CD4-positive, alpha-beta memory T cell (primary cell): ENCODE data around the gene TBC1D4. TPM values are rescaled to one million over a fixed set of nuclear protein-coding genes. Genes with fewer than 3 reads are reported as not detected.
A peak's percentile ranks its signal among the peaks of the same experiment; 100 is the strongest.

Source experiments
- CTCF ChIA-PET: fragments of 350-600 bp; sonication (Branson Sonifier 250); formaldehyde crosslinking; loops from one replicate; lab custom pipeline; 2021; ENCODE audit warnings: inconsistent platforms; ENCODE audit not compliant: partially characterized antibody; lab: Charles Lee
- POLR2A ChIA-PET: fragments of 350-600 bp; sonication (Branson Sonifier 250); formaldehyde crosslinking; loops from one replicate; lab custom pipeline; 2021; ENCODE audit not compliant: partially characterized antibody; lab: Charles Lee
- DNase-seq, 5 donors: peaks; one replicate each; pipeline versions ENCODE4 v3.0.0 to v3.0.0-alpha.2; 2020 to 2022; ENCODE audit warnings: mixed read lengths in 1 of 5
- H3K27ac ChIP-seq: one replicate; pipeline ENCODE4 v1.7.0; 2013; ENCODE audit warnings: low read depth, low read length
- H3K27me3 ChIP-seq: 2 replicates; pipeline ENCODE4 v1.7.0; 2013; ENCODE audit warnings: mild to moderate bottlenecking, low read length, moderate library complexity; ENCODE audit not compliant: insufficient read depth
- H3K36me3 ChIP-seq: 2 replicates; pipeline ENCODE4 v1.7.0; 2013; ENCODE audit warnings: mild to moderate bottlenecking, low read length, moderate library complexity; ENCODE audit not compliant: insufficient read depth
- H3K4me1 ChIP-seq: 2 replicates; pipeline ENCODE4 v1.7.0; 2013; ENCODE audit warnings: mild to moderate bottlenecking, low read length, moderate library complexity; ENCODE audit not compliant: insufficient read depth
- H3K4me3 ChIP-seq, 2 donors: one replicate each; pipeline ENCODE4 v1.7.0; 2013; ENCODE audit warnings: low read length in 2 of 2, mild to moderate bottlenecking in 1 of 2
- H3K9me3 ChIP-seq, 2 donors: one replicate each; pipeline ENCODE4 v1.7.0; 2013; ENCODE audit warnings: low read length in 2 of 2, control low read depth in 1 of 2; ENCODE audit not compliant: control insufficient read depth in 1 of 2
- H3K27ac Mint-ChIP-seq, 7 donors: one replicate each; pipeline ENCODE4 v1.8.0; 2020 to 2021; ENCODE audit warnings: mixed read lengths in 7 of 7, mild to moderate bottlenecking in 6 of 7, inconsistent platforms in 3 of 7, moderate library complexity in 3 of 7
- H3K27me3 Mint-ChIP-seq, 2 donors: one replicate each; pipeline ENCODE4 v1.8.0; 2020 to 2021; ENCODE audit warnings: mixed read lengths in 2 of 2
- H3K36me3 Mint-ChIP-seq, 2 donors: one replicate each; pipeline ENCODE4 v1.8.0; 2020 to 2021; ENCODE audit warnings: mixed read lengths in 2 of 2, inconsistent platforms in 1 of 2, mild to moderate bottlenecking in 1 of 2
- H3K4me1 Mint-ChIP-seq, 4 donors: one replicate each; pipeline ENCODE4 v1.8.0; 2020 to 2021; ENCODE audit warnings: mixed read lengths in 4 of 4, mild to moderate bottlenecking in 1 of 4
- H3K4me3 Mint-ChIP-seq, 8 donors: one replicate each; pipeline ENCODE4 v1.8.0; 2020 to 2021; ENCODE audit warnings: mixed read lengths in 8 of 8, mild to moderate bottlenecking in 7 of 8, moderate library complexity in 6 of 8, inconsistent platforms in 3 of 8
- H3K9me3 Mint-ChIP-seq, 8 donors: one replicate each; pipeline ENCODE4 v1.8.0; 2020 to 2021; ENCODE audit warnings: mixed read lengths in 8 of 8, mild to moderate bottlenecking in 5 of 8, inconsistent platforms in 3 of 8, moderate library complexity in 1 of 8
- intact Hi-C: fragments of 100-400 bp; cut with micrococcal nuclease; formaldehyde crosslinking; loops from one replicate; pipeline ENCODE4 v1.15.1; 2023
- polyA plus RNA-seq, 2 donors: library from polyadenylated mRNA; unstranded; fragments of 300-500 nt; fragmentation: Illumina TruSeq; gene quantifications; one replicate each; pipeline ENCODE4 v1.2.3, GENCODE V29; 2021
- total RNA-seq, 2 experiments: library from RNA; stranded (reverse); gene quantifications; one replicate each; pipeline ENCODE4 v1.2.3, GENCODE V29; 2021

Gene TBC1D4
- total and polyA plus RNA-seq, 4 experiments from 2014 or later, result 9.5 to 67.2 (median 45.4) TPM

- DNase-seq, result no peak
- ChIA-PET CTCF (interaction anchor here (2.5 kb wide), 1 partner anchor 11 kb away, joined by 11 read pairs; no protein-coding TSS in a partner anchor), POLR2A (no interaction called here)
- H3K36me3 ChIP-seq, result no peaks in the 10 kb centered on the region
- H3K9me3 ChIP-seq, result no peaks in the 10 kb centered on the region
- H3K36me3 Mint-ChIP-seq, result no peaks in the 10 kb centered on the region
- H3K27ac ChIP-seq, result no peak overlapping the region
- intact Hi-C loops, result no loop called here
- no peak overlapping the region for H3K27ac Mint-ChIP-seq
- H3K4me3 Mint-ChIP-seq, result no peak overlapping the region
- H3K27me3 Mint-ChIP-seq, result peaks cover 0 to 1% of the 10 kb centered on the region in 2 donors
- H3K4me1 Mint-ChIP-seq, result peaks cover 6 to 9% (median 7%) of the 10 kb centered on the region in 4 donors
- H3K27me3 ChIP-seq, result no peaks in the 10 kb centered on the region
- no peaks in the 10 kb centered on the region for H3K9me3 Mint-ChIP-seq
- peaks cover 9% of the 10 kb centered on the region for H3K4me1 ChIP-seq
- no peak overlapping the region for H3K4me3 ChIP-seq
These were observed 113.8 kb downstream of the TBC1D4 start for GRCh38 chr13:75368167-75368566.

GRCh38 chr13:75366380-75367280 is 115.3 kb downstream of the TBC1D4 start:
- Histone ChIP-seq H3K27ac (no peak overlapping the region), H3K4me3 (no peak overlapping the region), H3K4me1 (peaks cover 9% of the 10 kb centered on the region), H3K36me3 (no peaks in the 10 kb centered on the region), H3K27me3 (no peaks in the 10 kb centered on the region), H3K9me3 (no peaks in the 10 kb centered on the region)
- no peaks in the 10 kb centered on the region for H3K9me3 Mint-ChIP-seq
- H3K36me3 Mint-ChIP-seq, result no peaks in the 10 kb centered on the region
- POLR2A ChIA-PET, result no interaction called here
- no peak overlapping the region for H3K27ac Mint-ChIP-seq
- intact Hi-C loops, result no loop called here
- CTCF ChIA-PET, result interaction anchor here (1.1 to 2.5 kb wide), 3 partner anchors 9 to 13 kb away, joined by 3 to 11 read pairs (median 10); no protein-coding TSS in a partner anchor
- peaks cover 0 to 2% of the 10 kb centered on the region in 2 donors for H3K27me3 Mint-ChIP-seq
- H3K4me3 Mint-ChIP-seq, result peak overlapping the region in 1 of 8 donors; percentile 0
- peaks cover 6 to 9% (median 7%) of the 10 kb centered on the region in 4 donors for H3K4me1 Mint-ChIP-seq
- DNase-seq, result no peak

GRCh38 chr13:75365724-75366173 is 116.2 kb downstream of the TBC1D4 start:
- no peaks in the 10 kb centered on the region for H3K27me3 ChIP-seq
- no peak overlapping the region for H3K27ac ChIP-seq
- H3K36me3 ChIP-seq, result no peaks in the 10 kb centered on the region
- DNase-seq, result no peak
- no peaks in the 10 kb centered on the region for H3K9me3 ChIP-seq
- intact Hi-C loops, result no loop called here
- Mint-ChIP-seq H3K9me3 (no peaks in the 10 kb centered on the region), H3K4me1 (peaks cover 6 to 9% (median 7%) of the 10 kb centered on the region in 4 donors), H3K4me3 (peak overlapping the region in 2 of 8 donors; percentile 0), H3K27me3 (peaks cover 0 to 2% of the 10 kb centered on the region in 2 donors), H3K27ac (no peak overlapping the region), H3K36me3 (no peaks in the 10 kb centered on the region)
- POLR2A ChIA-PET, result no interaction called here
- peaks cover 9% of the 10 kb centered on the region for H3K4me1 ChIP-seq
- H3K4me3 ChIP-seq, result no peak overlapping the region
- CTCF ChIA-PET, result interaction anchor here (0.9 to 2.5 kb wide), 3 partner anchors 8 to 40 kb away, joined by 3 to 11 read pairs (median 10); no protein-coding TSS in a partner anchor

GRCh38 chr13:75364131-75364713 is 117.7 kb downstream of the TBC1D4 start:
- H3K27me3 ChIP-seq, result no peaks in the 10 kb centered on the region
- no peak overlapping the region for H3K4me3 ChIP-seq
- Mint-ChIP-seq H3K4me1 (peaks cover 6 to 9% (median 7%) of the 10 kb centered on the region in 4 donors), H3K27me3 (peaks cover 0 to 2% of the 10 kb centered on the region in 2 donors), H3K9me3 (no peaks in the 10 kb centered on the region), H3K27ac (no peak overlapping the region), H3K4me3 (no peak overlapping the region), H3K36me3 (no peaks in the 10 kb centered on the region)
- H3K36me3 ChIP-seq, result no peaks in the 10 kb centered on the region
- CTCF ChIA-PET, result interaction anchor here (0.8 kb wide), 1 partner anchor 10 kb away, joined by 3 read pairs; no protein-coding TSS in a partner anchor
- DNase-seq, result no peak
- POLR2A ChIA-PET, result no interaction called here
- no peaks in the 10 kb centered on the region for H3K9me3 ChIP-seq
- intact Hi-C loops, result no loop called here
- H3K4me1 ChIP-seq, result peaks cover 9% of the 10 kb centered on the region
- H3K27ac ChIP-seq, result no peak overlapping the region

GRCh38 chr13:75363371-75363770 is 118.6 kb downstream of the TBC1D4 start:
- Mint-ChIP-seq H3K27ac (peak overlapping the region in 1 of 7 donors; percentile 74), H3K27me3 (peaks cover 0 to 2% of the 10 kb centered on the region in 2 donors), H3K36me3 (no peaks in the 10 kb centered on the region), H3K4me1 (peaks cover 6 to 9% (median 7%) of the 10 kb centered on the region in 4 donors), H3K9me3 (no peaks in the 10 kb centered on the region), H3K4me3 (no peak overlapping the region)
- no peak overlapping the region for H3K4me3 ChIP-seq
- H3K9me3 ChIP-seq, result no peaks in the 10 kb centered on the region
- ChIA-PET CTCF (no interaction called here), POLR2A (no interaction called here)
- no peaks in the 10 kb centered on the region for H3K27me3 ChIP-seq
- intact Hi-C loops, result no loop called here
- H3K27ac ChIP-seq, result no peak overlapping the region
- no peak for DNase-seq
- H3K36me3 ChIP-seq, result no peaks in the 10 kb centered on the region
- peaks cover 9% of the 10 kb centered on the region for H3K4me1 ChIP-seq

GRCh38 chr13:75362026-75362425 is 119.9 kb downstream of the TBC1D4 start:
- peaks cover 9% of the 10 kb centered on the region for H3K4me1 ChIP-seq
- no peaks in the 10 kb centered on the region for H3K36me3 Mint-ChIP-seq
- H3K9me3 Mint-ChIP-seq, result no peaks in the 10 kb centered on the region
- H3K36me3 ChIP-seq, result no peaks in the 10 kb centered on the region
- no peak overlapping the region for H3K27ac ChIP-seq
- no peak overlapping the region for H3K27ac Mint-ChIP-seq
- H3K4me3 Mint-ChIP-seq, result no peak overlapping the region
- H3K27me3 Mint-ChIP-seq, result peaks cover 0 to 2% of the 10 kb centered on the region in 2 donors
- no peaks in the 10 kb centered on the region for H3K9me3 ChIP-seq
- CTCF ChIA-PET, result interaction anchor here (1.0 kb wide), 1 partner anchor 142 kb away, joined by 3 read pairs; no protein-coding TSS in a partner anchor
- no peak overlapping the region for H3K4me3 ChIP-seq
- intact Hi-C loops, result no loop called here
- no peak for DNase-seq
- POLR2A ChIA-PET, result no interaction called here
- H3K27me3 ChIP-seq, result no peaks in the 10 kb centered on the region
- peaks cover 6 to 11% (median 9%) of the 10 kb centered on the region in 4 donors for H3K4me1 Mint-ChIP-seq

- Mint-ChIP-seq H3K27me3 (peaks cover 0 to 2% of the 10 kb centered on the region in 2 donors), H3K9me3 (no peaks in the 10 kb centered on the region), H3K36me3 (no peaks in the 10 kb centered on the region), H3K4me1 (peaks cover 0 to 3% (median 1%) of the 10 kb centered on the region in 4 donors), H3K27ac (no peak overlapping the region), H3K4me3 (no peak overlapping the region)
- POLR2A ChIA-PET, result no interaction called here
- intact Hi-C loops, result no loop called here
- H3K4me3 ChIP-seq, result no peak overlapping the region
- H3K27me3 ChIP-seq, result no peaks in the 10 kb centered on the region
- no peak overlapping the region for H3K27ac ChIP-seq
- no peaks in the 10 kb centered on the region for H3K9me3 ChIP-seq
- H3K36me3 ChIP-seq, result no peaks in the 10 kb centered on the region
- no peak for DNase-seq
- CTCF ChIA-PET, result no interaction called here
- no peaks in the 10 kb centered on the region for H3K4me1 ChIP-seq
These were observed 121.8 kb downstream of the TBC1D4 start for GRCh38 chr13:75360170-75360569.
